ENCODE data around the gene ABCA13. TPM values are rescaled to one million over a fixed set of nuclear protein-coding genes. Genes with fewer than 3 reads are reported as not detected.

Gene ABCA13
- total RNA-seq, 1 experiment from 2014 or later = 2.1 TPM

DNA sequence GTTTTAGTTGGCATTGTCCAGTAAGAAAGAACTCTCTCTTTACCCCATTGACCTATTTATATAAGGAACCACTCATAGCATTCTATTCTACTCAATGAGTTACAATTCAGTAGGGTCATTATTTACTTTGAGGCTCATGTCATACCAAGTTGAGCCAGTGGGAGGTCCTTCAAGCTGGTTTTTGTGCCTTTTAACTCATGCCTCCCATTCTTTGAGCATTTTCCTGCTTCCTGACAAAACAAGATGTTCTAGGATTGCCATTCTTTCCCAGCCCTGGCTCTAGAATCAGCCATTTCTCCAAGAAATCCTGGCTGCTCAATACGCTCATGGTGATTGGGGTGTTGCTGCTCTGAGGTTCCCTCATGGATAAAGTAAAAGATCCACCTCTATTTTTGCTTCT lies 250.1 kb downstream of the ABCA13 start:
- no peak overlapping the region for H3K9ac ChIP-seq (ENCODE audit: low read length)
- intact Hi-C loops (cut with micrococcal nuclease) = no loop called here
- no peaks in the 10 kb centered on the region for H3K27me3 ChIP-seq (ENCODE audit: low read length)
- no TSS peak for BruUV-seq (replicated peaks)
- H2AFZ ChIP-seq (ENCODE audit: low read length) = peak overlapping the region; percentile 51
- POLR2A ChIA-PET (ENCODE audit: unreplicated experiment) = no interaction called here
- DNase-seq (peak; percentile 81), ATAC-seq (peak; percentile 72)
- H3K9me3 ChIP-seq (ENCODE audit: low read length) = no peaks in the 10 kb centered on the region
- H4K20me1 ChIP-seq (ENCODE audit: low read length) = no peaks in the 10 kb centered on the region
- H3K27ac ChIP-seq (ENCODE audit: low read length) = peak overlapping the region; percentile 67
- H3K79me2 ChIP-seq (ENCODE audit: low read length) = no peaks in the 10 kb centered on the region
- no peaks in the 10 kb centered on the region for H3F3A ChIP-seq (ENCODE audit: low read length, unreplicated experiment)
- CTCF ChIA-PET = interaction anchor here (0.6 kb wide), 1 partner anchor 605 kb away, joined by 3 read pairs; no protein-coding TSS in a partner anchor
- peaks cover 28% of the 10 kb centered on the region for H3K4me1 ChIP-seq (ENCODE audit: insufficient read depth, low read length)
- peak overlapping the region; percentile 25 for H3K4me2 ChIP-seq (ENCODE audit: low read length)
- H3K36me3 ChIP-seq (ENCODE audit: low read depth, low read length) = no peaks in the 10 kb centered on the region
- TF ChIP-seq EZH2 (IDR thresholded peaks at IDR 0.05; ENCODE audit: low read length, unreplicated experiment) (no peak), EZH2phosphoT487 (IDR thresholded peaks at IDR 0.05; ENCODE audit: borderline replicate concordance, low read length) (no peak)
- TF ChIP-seq, protein P1, sequence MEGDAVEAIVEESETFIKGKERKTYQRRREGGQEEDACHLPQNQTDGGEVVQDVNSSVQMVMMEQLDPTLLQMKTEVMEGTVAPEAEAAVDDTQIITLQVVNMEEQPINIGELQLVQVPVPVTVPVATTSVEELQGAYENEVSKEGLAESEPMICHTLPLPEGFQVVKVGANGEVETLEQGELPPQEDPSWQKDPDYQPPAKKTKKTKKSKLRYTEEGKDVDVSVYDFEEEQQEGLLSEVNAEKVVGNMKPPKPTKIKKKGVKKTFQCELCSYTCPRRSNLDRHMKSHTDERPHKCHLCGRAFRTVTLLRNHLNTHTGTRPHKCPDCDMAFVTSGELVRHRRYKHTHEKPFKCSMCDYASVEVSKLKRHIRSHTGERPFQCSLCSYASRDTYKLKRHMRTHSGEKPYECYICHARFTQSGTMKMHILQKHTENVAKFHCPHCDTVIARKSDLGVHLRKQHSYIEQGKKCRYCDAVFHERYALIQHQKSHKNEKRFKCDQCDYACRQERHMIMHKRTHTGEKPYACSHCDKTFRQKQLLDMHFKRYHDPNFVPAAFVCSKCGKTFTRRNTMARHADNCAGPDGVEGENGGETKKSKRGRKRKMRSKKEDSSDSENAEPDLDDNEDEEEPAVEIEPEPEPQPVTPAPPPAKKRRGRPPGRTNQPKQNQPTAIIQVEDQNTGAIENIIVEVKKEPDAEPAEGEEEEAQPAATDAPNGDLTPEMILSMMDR (conservative IDR thresholded peaks at IDR 0.05; ENCODE audit: low read depth, low read length) = no peak
- no peaks in the 10 kb centered on the region for H3K9me2 ChIP-seq (replicated peaks; ENCODE audit: low read length)
- no peak overlapping the region for H3K4me3 ChIP-seq (ENCODE audit: low read length)

DNA sequence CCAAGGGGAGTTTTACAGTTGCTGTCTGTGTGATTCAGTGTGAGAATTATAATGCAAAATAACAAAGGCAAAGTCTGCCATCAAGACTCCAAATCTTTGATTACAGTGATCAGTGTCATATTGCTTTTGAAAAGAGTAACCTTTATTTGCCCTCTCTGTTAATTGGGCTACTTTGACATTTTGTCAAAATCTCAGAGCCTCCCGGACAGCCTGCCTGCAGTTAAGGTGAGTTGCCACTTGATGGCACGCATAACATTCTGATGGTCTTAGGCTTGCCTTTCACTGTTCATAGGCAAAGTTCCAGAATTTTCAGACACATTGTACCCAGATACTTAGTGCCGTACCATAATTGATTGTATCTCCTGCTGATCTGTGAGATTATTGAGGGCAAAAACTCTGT lies 253.5 kb downstream of the ABCA13 start:
- no peak overlapping the region for H3K27ac ChIP-seq (ENCODE audit: low read length)
- TF ChIP-seq EZH2phosphoT487 (IDR thresholded peaks at IDR 0.05; ENCODE audit: borderline replicate concordance, low read length) (no peak), EZH2 (IDR thresholded peaks at IDR 0.05; ENCODE audit: low read length, unreplicated experiment) (no peak)
- TF ChIP-seq, protein P1 (conservative IDR thresholded peaks at IDR 0.05; ENCODE audit: low read depth, low read length) = peak; percentile 92
- no peaks in the 10 kb centered on the region for H3K36me3 ChIP-seq (ENCODE audit: low read depth, low read length)
- no peaks in the 10 kb centered on the region for H4K20me1 ChIP-seq (ENCODE audit: low read length)
- no peaks in the 10 kb centered on the region for H3K9me3 ChIP-seq (ENCODE audit: low read length)
- H3K4me1 ChIP-seq (ENCODE audit: insufficient read depth, low read length) = peaks cover 58% of the 10 kb centered on the region
- ChIA-PET CTCF (interaction anchor here (1.1 kb wide), 1 partner anchor 451 kb away, joined by 3 read pairs; no protein-coding TSS in a partner anchor), POLR2A (ENCODE audit: unreplicated experiment) (no interaction called here)
- no peak for ATAC-seq
- H3K9ac ChIP-seq (ENCODE audit: low read length) = no peak overlapping the region
- no peaks in the 10 kb centered on the region for H3K27me3 ChIP-seq (ENCODE audit: low read length)
- H3F3A ChIP-seq (ENCODE audit: low read length, unreplicated experiment) = peaks cover 15% of the 10 kb centered on the region
- BruUV-seq (replicated peaks) = no TSS peak
- no peaks in the 10 kb centered on the region for H3K79me2 ChIP-seq (ENCODE audit: low read length)
- no peak overlapping the region for H2AFZ ChIP-seq (ENCODE audit: low read length)
- DNase-seq = peak; percentile 75
- no peaks in the 10 kb centered on the region for H3K9me2 ChIP-seq (replicated peaks; ENCODE audit: low read length)
- no peak overlapping the region for H3K4me2 ChIP-seq (ENCODE audit: low read length)
- intact Hi-C loops (cut with micrococcal nuclease) = loop anchor here (1.0 to 5.0 kb wide), 4 partner anchors 125 to 742 kb away; no protein-coding TSS in a partner anchor
- H3K4me3 ChIP-seq (ENCODE audit: low read length) = no peak overlapping the region

DNA sequence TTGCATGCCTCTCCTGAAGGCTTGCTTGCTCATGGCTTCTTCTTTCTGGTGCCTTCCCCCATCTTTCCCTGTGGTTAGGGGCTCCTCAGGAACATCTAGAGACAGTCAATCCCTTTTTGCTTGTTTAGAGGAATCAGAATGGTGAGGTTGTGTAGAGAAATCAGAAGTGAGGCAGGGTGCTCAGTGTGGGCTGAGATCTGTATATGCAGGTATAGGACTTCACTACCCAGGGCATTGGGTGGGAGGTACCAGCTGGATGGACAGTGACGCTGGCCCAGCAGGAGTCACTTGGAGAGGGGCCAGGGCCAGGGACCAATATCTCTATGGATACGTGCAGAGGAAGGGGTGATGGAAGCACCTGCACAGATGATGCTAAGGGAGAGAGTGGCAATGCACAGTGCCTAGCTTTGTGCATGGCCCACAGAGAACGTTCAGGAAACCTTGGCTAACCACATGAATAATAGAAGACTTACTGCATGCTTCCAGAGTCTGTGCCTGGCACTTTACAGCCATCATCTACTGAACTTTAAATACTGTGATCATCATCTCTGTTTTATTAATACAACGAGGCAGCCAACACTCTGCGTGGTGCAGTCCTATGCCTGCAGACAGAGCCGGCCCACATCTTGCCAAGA lies 255.2 kb downstream of the ABCA13 start:
- Histone ChIP-seq H3K4me2 (ENCODE audit: low read length) (peak overlapping the region; percentile 68), H4K20me1 (ENCODE audit: low read length) (no peaks in the 10 kb centered on the region), H3K27ac (ENCODE audit: low read length) (peak overlapping the region; percentile 92), H3K36me3 (ENCODE audit: low read depth, low read length) (no peaks in the 10 kb centered on the region), H2AFZ (ENCODE audit: low read length) (peak overlapping the region; percentile 28; the same call in 1 of the 2 replicates), H3K27me3 (ENCODE audit: low read length) (no peaks in the 10 kb centered on the region), H3K9me3 (ENCODE audit: low read length) (no peaks in the 10 kb centered on the region), H3K9me2 (replicated peaks; ENCODE audit: low read length) (no peaks in the 10 kb centered on the region), H3F3A (ENCODE audit: low read length, unreplicated experiment) (peaks cover 15% of the 10 kb centered on the region), H3K4me1 (ENCODE audit: insufficient read depth, low read length) (peaks cover 50% of the 10 kb centered on the region), H3K4me3 (ENCODE audit: low read length) (peak overlapping the region; percentile 57; the same call in 1 of the 2 replicates), H3K9ac (ENCODE audit: low read length) (0 out of 2 replicates have a peak overlapping the region, but pooled peaks have one; percentile 15), H3K79me2 (ENCODE audit: low read length) (no peaks in the 10 kb centered on the region)
- ATAC-seq (no peak), DNase-seq (no peak)
- TF ChIP-seq, protein P1 (conservative IDR thresholded peaks at IDR 0.05; ENCODE audit: low read depth, low read length) = no peak
- no peak for TF ChIP-seq EZH2phosphoT487 (IDR thresholded peaks at IDR 0.05; ENCODE audit: borderline replicate concordance, low read length)
- TF ChIP-seq EZH2 (IDR thresholded peaks at IDR 0.05; ENCODE audit: low read length, unreplicated experiment) = no peak
- intact Hi-C loops (cut with micrococcal nuclease) = loop anchor here (5.0 kb wide), 2 partner anchors 259 to 291 kb away; no protein-coding TSS in a partner anchor
- POLR2A ChIA-PET (ENCODE audit: unreplicated experiment) = interaction anchor here (0.6 kb wide), 1 partner anchor 776 kb away, joined by 3 read pairs; no protein-coding TSS in a partner anchor
- CTCF ChIA-PET = no interaction called here
- BruUV-seq (replicated peaks) = no TSS peak

Data from PC-3 (cell line).